Measurements from ENCODE around the gene MYO10. TPM values are rescaled to one million over a fixed set of nuclear protein-coding genes. Genes with fewer than 3 reads are reported as not detected.

The MYO10 gene
- total RNA-seq, 2 experiments from 2014 or later: 0.23 TPM; not detected in 1

DNA sequence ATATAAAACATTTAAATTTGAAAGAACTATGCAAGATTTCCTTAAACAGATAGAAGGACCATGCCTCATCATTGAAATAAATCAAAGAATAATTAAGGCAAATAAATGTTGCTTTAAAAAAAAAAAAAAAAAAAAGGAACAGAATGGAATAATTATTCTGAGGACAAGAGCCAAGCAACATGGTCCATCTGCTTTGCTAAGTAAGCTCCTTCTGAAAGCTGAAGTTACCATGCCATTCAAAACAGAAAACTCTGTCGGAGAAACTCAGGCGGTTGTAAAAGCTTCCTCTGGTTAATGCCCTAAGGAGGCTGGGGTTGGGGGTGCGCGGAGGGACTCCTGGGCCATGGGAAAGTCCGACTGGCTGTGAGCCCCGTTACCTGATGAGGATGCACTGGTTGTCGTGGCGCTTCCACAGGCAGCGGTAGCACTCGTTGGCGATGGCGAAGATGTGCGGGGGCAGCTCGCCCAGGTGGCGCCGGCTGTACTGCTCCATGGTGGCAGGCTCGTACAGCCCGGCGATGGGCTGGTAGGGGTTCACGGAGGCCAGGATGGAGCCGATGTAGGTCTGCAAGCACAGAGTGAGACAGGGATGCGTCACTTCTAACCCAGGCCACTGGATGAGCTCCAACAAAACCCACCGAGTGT, 141.7 kb downstream of the MYO10 start:
- POLR2A ChIA-PET: no interaction called here

DNA sequence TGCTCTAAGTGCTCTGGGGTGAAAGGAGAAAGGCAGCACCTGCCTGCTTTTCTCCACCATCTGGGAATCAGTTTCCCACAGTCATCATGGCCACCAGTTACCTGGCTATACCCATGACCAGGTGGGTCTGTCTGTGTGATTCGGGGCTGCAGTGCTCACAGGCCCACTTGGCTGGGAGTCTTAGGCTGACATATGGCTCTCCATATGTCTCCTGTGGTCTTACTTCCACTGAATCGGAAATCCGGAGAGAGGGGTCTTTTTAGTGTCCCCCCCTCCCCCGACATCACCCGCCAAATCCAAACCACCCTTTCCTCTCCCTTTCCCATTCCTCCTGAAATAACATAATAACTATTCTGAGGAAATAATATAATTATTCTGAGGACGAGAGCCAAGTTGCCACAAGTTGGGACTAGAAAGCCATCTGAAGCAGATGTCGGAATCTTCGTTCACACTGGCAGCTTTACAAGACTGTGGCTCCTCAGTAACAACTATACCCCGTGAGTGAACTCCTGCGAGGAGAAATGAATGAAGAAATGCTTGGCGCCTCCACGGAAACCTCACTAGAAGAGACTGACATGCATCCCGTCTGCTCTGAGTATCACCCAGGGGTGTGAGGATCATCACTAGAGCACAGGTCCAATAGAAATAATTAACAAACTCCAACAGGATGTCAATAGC, 143.4 kb downstream of the MYO10 start:
- no peak for DNase-seq
- ChIA-PET POLR2A (no interaction called here), CTCF (interaction anchor here (0.7 to 2.2 kb wide), 3 partner anchors 21 to 397 kb away, joined by 3 to 11 read pairs (median 7); no protein-coding TSS in a partner anchor)
- Mint-ChIP-seq H3K36me3 (ENCODE audit: low read depth) (no peaks in the 10 kb centered on the region), H3K27ac (no peak overlapping the region), H3K9me3 (no peaks in the 10 kb centered on the region), H3K4me3 (no peak overlapping the region), H3K4me1 (no peaks in the 10 kb centered on the region), H3K27me3 (peaks cover 2% of the 10 kb centered on the region)

More for the DNA sequence above, 141.7 kb downstream of the MYO10 start:
- Mint-ChIP-seq H3K9me3 (no peaks in the 10 kb centered on the region), H3K27me3 (peaks cover 2% of the 10 kb centered on the region), H3K4me1 (no peaks in the 10 kb centered on the region), H3K36me3 (ENCODE audit: low read depth) (no peaks in the 10 kb centered on the region), H3K27ac (no peak overlapping the region), H3K4me3 (no peak overlapping the region)
- CTCF ChIA-PET: no interaction called here
- no peak for DNase-seq

DNA sequence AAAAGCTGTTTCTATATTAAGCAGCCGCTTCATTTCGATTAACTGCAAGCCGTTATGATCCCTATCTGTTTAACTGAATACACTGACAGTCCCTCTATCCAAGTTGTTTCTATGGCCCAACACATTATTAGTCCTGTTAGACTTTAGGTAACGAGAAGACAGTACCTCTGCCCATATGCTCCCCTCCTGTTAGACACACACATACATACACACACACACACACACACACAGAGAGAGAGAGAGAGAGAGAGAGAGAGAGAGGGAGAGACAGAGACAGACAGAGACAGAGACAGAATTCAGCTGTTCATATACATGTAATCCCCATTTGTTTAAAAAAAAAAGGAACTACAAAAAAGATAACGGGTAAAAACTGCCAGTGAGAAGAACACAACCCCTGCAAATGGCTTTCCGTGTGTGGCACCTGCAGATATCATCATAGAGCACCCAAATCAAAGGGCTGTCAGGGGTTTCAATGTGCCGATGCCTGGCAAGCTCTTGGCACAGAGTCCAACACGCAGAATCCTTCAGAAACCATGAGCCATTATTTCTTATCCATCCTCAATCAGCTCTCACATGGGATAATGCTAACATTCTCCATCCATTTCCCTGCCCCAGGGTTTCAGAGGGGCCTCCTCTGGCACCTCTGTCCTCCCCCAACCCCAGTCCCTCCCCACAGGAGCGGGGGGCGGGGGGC, 144.0 kb downstream of the MYO10 start:
- DNase-seq: no peak
- ChIA-PET CTCF (interaction anchor here (0.5 to 2.2 kb wide), 5 partner anchors 8 to 1701 kb away, joined by 3 to 11 read pairs (median 3); no protein-coding TSS in a partner anchor), POLR2A (no interaction called here)
- Mint-ChIP-seq H3K9me3 (no peaks in the 10 kb centered on the region), H3K36me3 (ENCODE audit: low read depth) (no peaks in the 10 kb centered on the region), H3K27ac (no peak overlapping the region), H3K4me3 (no peak overlapping the region), H3K27me3 (peaks cover 2% of the 10 kb centered on the region), H3K4me1 (no peaks in the 10 kb centered on the region)

DNA sequence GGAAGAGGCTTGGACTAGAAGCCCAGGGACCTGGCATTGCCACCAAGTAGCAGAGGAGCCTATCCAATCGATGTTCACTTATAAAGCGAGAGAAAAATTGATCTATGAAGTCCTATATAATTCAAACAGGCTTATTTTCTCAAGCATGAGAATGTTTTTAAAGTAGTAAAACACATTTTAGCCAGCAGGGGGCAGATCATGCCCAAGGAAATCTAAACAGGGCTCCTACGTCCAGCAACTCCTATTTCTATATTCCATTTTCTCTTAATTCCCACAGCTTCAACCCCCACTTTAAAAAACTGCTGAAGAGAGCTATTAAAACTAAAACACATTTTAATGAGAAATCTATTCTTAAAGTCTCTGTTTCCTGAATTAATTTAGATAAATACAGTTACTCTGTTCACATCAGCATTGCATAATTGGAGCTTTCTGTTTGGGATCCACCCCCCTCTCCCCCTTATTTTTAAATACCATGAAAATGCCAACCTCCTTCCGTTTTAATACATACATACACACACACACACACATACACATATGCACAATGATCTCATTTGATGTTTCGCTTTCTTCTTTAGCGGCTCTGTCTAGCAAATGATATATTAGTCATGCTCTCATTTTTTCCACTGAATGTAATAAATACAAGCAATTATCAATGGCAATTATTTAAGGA, 144.9 kb downstream of the MYO10 start:
- no peaks in the 10 kb centered on the region for H3K9me3 Mint-ChIP-seq
- ChIA-PET POLR2A (no interaction called here), CTCF (interaction anchor here (0.5 to 2.2 kb wide), 6 partner anchors 9 to 1702 kb away, joined by 3 to 11 read pairs (median 3); no protein-coding TSS in a partner anchor)
- H3K27me3 Mint-ChIP-seq: peaks cover 2% of the 10 kb centered on the region
- H3K4me3 Mint-ChIP-seq: no peak overlapping the region
- H3K27ac Mint-ChIP-seq: no peak overlapping the region
- no peak for DNase-seq
- H3K36me3 Mint-ChIP-seq (ENCODE audit: low read depth): no peaks in the 10 kb centered on the region
- H3K4me1 Mint-ChIP-seq: no peaks in the 10 kb centered on the region

DNA sequence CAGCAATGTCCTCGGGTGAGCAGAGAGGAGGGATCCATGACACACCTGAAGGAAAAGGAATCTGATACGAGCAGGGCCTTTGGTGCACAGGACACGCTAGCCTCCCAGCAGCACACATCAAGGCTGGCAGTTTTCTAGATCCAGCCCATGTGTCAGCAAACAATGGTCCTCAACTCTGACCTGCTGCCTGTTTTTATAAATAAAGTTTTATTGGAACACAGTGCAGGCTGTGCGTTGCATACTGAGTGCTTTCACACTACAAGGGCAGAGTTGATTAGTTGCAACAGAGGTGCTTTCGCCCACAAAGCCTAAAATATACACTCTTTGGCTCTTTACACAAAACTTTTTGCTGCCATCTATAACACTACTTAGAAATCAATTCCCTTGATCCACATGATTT, 147.1 kb downstream of the MYO10 start:
- Mint-ChIP-seq H3K4me1 (peaks cover 16% of the 10 kb centered on the region), H3K27ac (no peak overlapping the region), H3K9me3 (no peaks in the 10 kb centered on the region), H3K36me3 (ENCODE audit: low read depth) (no peaks in the 10 kb centered on the region), H3K4me3 (no peak overlapping the region), H3K27me3 (peaks cover 14% of the 10 kb centered on the region)
- ChIA-PET POLR2A (no interaction called here), CTCF (no interaction called here)
- DNase-seq: no peak

DNA sequence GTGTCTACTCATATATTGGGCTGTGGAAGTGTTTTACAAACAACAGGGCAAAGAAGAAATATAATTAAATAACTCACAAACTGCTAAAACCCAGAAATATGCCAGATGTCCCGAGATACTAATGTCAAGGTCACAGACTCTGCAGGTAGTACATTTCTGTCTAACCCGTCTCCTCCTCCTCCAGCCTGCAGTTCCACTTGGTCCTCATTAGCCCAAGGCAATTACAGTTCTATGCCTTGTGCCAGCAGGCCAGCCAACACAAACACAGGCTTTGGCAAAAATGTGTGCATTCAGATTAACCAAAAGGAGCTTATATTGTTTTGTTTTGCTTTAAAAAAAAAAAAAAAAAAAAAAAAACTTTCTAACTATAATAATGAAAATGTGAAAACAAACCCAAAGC, 148.8 kb downstream of the MYO10 start:
- POLR2A ChIA-PET: no interaction called here
- peaks cover 19% of the 10 kb centered on the region for H3K4me1 Mint-ChIP-seq

DNA sequence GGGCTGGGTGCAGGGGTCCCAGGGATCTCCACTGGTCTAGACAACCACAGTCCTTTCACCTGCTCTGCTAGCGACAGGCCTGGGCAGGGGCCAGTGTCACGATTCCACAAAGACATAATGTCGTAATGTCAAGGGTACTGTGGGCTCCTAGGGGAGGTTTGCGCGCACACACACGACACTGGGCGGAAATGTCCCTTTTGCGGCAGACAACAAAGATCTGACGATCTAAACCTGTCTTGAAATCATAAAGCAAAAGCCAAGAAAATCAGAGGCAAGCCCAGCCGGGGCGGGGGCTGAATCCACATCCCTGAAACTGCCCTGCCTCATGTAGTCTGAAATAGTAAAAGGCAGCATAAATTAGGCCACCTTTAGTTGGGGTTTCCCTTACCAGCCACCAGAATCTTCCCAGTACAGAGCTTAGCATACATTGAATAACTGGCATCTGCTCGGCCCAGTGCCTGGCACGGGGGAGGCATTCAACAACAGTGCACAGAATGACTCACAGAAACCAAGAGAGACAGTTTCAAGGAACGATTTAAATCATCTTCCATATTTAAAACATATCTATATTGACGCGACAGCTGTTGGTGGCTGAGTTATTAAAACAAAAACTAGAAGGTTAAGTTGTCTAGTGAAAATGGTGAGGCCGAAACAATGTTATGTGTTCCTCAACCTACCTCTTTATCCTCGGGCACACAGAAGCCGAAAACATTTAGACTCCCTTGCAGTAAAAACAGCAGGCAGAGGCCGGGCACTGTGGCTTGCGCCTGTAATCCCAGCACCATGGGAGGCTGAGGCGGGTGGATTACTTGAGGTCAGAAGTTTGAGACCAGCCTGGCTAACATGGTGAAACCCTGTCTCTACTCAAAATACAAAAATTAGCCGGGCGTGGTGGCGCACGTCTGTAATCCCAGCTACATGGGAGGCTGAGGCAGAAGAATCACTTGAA, 151.0 kb downstream of the MYO10 start:
- Mint-ChIP-seq H3K27me3 (peaks cover 15% of the 10 kb centered on the region), H3K4me1 (peaks cover 19% of the 10 kb centered on the region), H3K9me3 (no peaks in the 10 kb centered on the region), H3K36me3 (ENCODE audit: low read depth) (no peaks in the 10 kb centered on the region), H3K4me3 (peak overlapping the region; percentile 4), H3K27ac (no peak overlapping the region)
- ChIA-PET CTCF (no interaction called here), POLR2A (no interaction called here)
- peak; percentile 31 for DNase-seq

More for the DNA sequence above, 148.8 kb downstream of the MYO10 start:
- Mint-ChIP-seq H3K9me3 (no peaks in the 10 kb centered on the region), H3K27ac (no peak overlapping the region), H3K27me3 (peaks cover 17% of the 10 kb centered on the region), H3K4me3 (no peak overlapping the region), H3K36me3 (ENCODE audit: low read depth) (no peaks in the 10 kb centered on the region)
- CTCF ChIA-PET: interaction anchor here (0.7 to 0.9 kb wide), 2 partner anchors 403 to 518 kb away, joined by 3 read pairs; no protein-coding TSS in a partner anchor
- no peak for DNase-seq

DNA sequence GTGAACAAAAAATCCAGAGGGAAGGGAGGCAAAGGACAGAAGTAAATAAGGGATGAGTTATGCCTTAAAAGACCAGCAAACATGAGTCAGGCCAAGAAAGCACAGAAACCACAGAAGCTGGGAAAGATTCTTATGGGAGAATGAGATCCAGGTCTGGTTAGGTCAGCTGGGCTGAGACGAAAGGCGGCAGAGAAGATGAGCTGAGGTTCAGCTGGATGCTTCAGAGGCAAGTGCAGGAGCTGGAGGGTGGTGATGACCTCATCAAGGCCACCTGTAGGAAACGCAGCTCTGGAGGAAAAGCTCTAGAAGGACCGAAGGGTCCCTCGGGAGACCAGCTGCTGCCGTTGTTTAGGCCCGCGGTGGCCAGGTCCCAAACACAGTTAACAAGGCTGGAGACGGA, 152.0 kb downstream of the MYO10 start:
- Mint-ChIP-seq H3K4me1 (peaks cover 19% of the 10 kb centered on the region), H3K4me3 (no peak overlapping the region), H3K27me3 (peaks cover 15% of the 10 kb centered on the region), H3K36me3 (ENCODE audit: low read depth) (no peaks in the 10 kb centered on the region), H3K27ac (no peak overlapping the region), H3K9me3 (no peaks in the 10 kb centered on the region)
- ChIA-PET POLR2A (no interaction called here), CTCF (no interaction called here)
- DNase-seq: no peak

DNA sequence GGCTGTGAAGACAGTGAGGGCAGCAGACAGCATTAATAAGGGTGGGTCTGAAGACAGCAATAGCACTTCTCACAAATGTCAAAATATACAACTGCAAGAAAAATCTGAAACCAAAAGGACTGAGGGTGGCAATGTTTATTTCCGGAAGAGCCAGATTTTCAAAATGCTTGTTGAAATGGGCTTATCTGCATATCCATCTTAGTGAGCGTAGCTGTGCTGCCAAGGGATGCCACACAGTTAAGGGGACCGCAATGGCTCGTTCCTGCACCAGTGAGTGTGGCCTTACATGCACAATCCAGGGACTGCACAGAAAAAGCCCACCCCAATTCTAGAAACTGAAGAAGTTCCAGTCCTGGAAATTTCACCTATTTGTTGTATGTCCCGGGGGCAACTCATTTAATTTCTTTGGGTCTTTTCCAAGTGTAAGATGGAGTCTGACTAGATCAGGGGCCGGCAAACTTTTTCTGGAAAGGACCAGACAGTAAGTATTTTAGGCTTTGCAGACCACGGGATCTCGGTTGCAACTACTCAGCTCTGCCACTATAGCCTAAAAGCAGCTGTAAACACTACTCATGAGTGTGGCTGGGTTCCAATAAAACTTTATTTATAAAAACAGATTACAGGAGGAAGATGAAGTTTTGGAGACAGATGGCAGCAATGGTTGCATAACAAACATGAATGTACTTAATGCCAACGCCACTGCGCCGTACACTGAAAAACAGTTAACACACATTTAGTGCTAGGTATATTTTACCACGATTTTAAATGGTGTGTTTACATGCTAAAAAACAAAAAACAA, 154.1 kb downstream of the MYO10 start:
- ChIA-PET CTCF (no interaction called here), POLR2A (no interaction called here)
- Mint-ChIP-seq H3K4me1 (peaks cover 19% of the 10 kb centered on the region), H3K4me3 (no peak overlapping the region), H3K9me3 (no peaks in the 10 kb centered on the region), H3K36me3 (ENCODE audit: low read depth) (no peaks in the 10 kb centered on the region), H3K27ac (no peak overlapping the region), H3K27me3 (peaks cover 15% of the 10 kb centered on the region)
- no peak for DNase-seq

DNA sequence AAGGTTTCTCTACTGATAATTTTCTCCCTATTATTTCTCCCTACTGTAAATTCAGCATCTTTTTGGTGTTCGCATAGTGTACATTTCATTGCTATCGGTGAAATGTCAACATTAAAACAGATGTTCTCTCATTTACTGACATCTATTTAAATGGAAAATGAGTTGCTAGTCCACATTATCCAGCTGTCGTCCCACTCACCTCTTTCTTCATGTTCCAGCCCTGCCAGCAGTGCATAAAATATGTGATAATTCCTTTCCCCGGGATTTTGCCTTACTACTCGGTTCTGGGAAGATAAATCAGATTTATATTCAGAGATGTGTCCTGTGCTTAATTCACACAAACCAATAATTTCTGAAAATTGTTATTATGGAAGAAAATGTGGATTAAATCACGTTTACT, 155.8 kb downstream of the MYO10 start:
- no peaks in the 10 kb centered on the region for H3K9me3 Mint-ChIP-seq
- H3K27ac Mint-ChIP-seq: no peak overlapping the region
- no peaks in the 10 kb centered on the region for H3K36me3 Mint-ChIP-seq (ENCODE audit: low read depth)
- H3K27me3 Mint-ChIP-seq: peaks cover 11% of the 10 kb centered on the region
- POLR2A ChIA-PET: no interaction called here
- CTCF ChIA-PET: interaction anchor here (0.7 kb wide), 1 partner anchor 410 kb away, joined by 3 read pairs; no protein-coding TSS in a partner anchor
- DNase-seq: no peak
- peaks cover 17% of the 10 kb centered on the region for H3K4me1 Mint-ChIP-seq
- H3K4me3 Mint-ChIP-seq: no peak overlapping the region

DNA sequence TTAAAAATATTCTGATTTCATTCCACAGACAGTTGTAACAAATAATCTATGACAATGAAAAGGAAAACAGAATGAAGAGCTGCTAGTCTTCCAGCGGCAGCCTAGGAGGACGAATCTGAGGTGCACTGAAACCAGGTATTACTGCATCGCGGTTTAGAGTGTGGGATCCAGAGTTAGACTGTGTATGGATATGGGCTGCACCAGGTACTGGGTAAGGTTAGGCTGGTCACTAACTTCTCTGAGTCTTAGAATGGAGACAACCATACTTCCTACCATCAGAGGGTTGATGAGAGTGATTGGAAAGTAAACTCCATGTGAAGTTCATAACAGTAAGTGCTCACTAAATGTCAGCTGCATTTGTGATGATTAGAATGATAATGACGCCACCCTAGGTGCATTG, 158.7 kb downstream of the MYO10 start:
- POLR2A ChIA-PET: no interaction called here
- H3K36me3 Mint-ChIP-seq (ENCODE audit: low read depth): no peaks in the 10 kb centered on the region
- CTCF ChIA-PET: interaction anchor here (0.7 kb wide), 1 partner anchor 56 kb away, joined by 3 read pairs; no protein-coding TSS in a partner anchor
- H3K4me3 Mint-ChIP-seq: no peak overlapping the region
- no peaks in the 10 kb centered on the region for H3K4me1 Mint-ChIP-seq
- no peak overlapping the region for H3K27ac Mint-ChIP-seq
- H3K9me3 Mint-ChIP-seq: no peaks in the 10 kb centered on the region
- no peak for DNase-seq
- no peaks in the 10 kb centered on the region for H3K27me3 Mint-ChIP-seq
